HG03135 (cell line): ENCODE results near the gene GNB1.
A peak's percentile ranks its signal among the peaks of the same experiment; 100 is the strongest.
"Not testable (repeated sequence)": the region's sequence is repeated elsewhere in the genome, so short reads cannot be mapped to it uniquely, and the experiment has no call there.

Experiments
- ATAC-seq: cut with Tn5 transposase; IDR thresholded peaks from one replicate; pipeline ENCODE4 v1.9.1; 2021; ENCODE audit warnings: mild to moderate bottlenecking, moderate library complexity; ENCODE audit not compliant: unreplicated experiment

Gene GNB1

DNA sequence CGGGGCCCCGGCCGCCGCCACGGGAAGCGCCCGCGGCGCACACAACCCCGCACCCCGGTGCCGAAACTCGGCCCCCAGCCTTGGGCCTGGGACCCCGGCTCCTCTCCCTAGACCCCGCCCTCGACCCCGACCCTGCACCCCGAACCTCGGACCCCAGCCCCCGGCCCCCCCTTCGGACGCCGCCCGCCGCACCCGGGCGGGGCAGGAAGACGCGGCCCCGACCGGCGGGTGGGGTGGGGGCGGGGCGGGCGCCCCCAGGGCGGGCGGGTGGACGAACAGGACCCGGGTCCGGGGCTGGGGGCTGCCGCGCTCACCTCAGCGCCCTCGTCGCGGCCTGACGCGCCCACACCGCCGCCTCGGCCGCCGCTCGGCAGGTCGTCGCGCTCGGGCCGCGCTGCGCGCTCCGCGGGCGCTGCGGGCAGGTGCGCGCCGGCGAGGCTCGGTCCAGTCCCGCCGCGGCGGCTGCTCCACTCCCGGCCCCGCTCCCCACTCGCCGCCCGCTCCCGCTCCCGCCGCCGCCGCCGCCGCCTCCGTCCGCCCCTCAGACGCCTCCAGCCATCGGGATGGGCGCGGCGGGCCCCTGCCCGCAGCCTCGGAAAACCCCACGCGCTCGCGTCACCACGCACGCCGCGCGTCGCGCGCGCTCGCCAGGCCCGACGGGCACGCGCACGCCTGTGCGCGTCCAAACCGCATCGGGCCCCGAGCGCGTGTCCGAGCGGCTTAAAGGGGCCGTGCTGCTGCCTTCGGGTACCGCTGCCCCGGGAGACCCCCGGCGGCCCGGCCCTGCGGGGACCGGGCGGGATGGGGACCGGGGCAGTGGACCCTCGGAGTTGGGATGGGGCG, at the start of gene GNB1:
TSS of gene GNB1 (minus strand) at position 582 of the 843 bp plus-strand sequence. CDS start 65,634 bp downstream, outside the sequence.
- ATAC-seq, result peak; percentile 66

DNA sequence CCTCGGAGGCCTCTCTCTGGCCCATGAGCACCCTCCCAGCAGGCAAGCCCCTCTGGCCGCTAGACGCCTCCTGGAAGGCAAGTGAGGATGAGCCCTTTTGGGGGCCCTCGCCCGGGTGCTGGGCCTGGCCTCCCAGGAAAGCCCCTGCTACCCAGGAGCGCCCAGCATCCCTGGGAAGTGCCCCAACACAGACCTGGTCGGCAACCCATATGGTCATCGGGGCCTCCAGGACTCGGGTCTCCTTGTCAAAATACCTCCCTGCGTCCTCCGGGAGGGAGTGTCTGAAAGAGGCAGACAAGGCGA, 49.2 kb upstream of the GNB1 start:
- no peak for ATAC-seq

DNA sequence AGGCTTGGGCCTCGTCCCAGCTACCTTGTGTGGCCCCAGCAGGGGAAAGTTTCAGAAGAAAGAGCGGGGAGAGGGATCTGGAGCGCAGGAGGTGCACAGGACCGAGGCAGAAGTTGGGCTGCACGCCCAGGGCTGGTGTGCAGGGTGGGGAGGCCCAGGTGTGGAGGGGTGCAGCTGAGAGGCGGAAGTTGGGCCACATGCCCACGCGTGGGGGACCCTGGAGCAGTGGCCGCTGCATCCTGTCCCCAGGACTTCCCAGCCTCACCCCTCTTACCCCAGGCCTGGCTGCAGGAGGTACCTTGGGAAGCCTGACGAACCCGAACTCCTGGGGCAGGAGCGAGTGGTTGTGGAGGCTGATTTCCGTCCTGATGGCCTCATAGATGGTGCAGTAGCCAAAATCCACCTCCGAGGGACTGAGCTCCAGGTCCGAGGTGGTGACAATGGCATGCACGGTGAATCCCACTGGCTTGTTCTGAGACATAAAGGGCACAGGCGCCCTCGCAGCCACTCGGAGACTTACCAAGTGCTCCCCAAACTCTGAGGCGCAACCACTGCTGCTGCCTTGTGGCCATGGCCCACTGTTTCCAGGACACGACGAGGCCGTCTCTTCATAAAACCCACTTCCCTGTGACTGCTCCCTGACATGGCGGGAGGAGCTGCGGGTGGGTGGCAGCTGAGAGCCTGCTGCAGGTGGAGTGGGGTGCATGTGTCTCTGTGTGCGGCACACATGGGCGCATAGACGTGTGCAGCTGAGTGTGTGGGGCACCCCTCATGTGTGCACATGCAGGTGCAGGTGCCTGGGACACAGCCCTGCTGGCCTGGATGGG, 48.6 kb upstream of the GNB1 start:
- no peak for ATAC-seq

DNA sequence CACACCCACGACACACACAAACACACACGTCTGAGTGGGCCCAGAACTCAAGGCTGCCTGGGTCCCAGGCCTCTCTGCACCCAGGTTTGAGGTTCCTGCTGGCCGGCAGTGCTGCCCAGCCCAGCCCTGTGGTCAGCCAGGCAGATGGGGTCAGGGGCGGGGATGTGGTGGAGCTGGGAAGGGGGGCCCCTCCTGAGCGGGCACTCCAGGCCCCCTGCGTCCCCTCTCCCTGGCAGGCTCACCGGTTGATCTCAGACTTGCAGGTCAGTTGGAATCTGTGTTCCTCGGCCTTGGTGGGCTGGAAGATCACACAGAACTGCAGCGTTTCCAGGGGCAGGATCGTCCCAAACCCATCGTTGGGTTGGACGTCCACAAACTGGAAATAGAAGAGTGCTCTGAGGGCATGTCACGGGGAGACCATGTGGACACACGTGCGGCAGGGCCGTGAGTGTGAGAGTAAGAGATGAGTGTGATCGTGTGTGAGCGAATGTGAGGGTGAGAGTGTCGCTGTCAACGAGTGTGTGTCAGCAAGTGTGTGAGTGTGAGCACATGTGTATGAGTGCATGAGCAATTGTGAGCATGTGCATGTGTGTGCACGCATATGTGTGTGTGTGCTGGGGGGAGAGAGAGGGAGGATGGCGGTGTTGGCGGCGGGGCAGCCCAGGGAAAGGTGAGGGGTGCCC, 47.9 kb upstream of the GNB1 start:
- ATAC-seq, result no peak

DNA sequence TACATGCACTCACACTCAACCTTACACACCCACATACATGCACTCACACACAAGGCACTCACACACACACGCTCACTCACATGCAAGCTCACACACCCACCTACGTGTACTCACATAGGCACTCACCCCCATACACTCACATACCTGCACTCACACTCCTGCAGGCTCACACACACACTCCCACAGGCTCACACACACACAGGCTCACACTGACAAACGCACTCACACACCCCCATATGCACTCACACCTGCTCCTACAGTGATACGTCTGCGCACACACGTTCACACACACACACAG, 47.3 kb upstream of the GNB1 start:
- ATAC-seq, result no peak

DNA sequence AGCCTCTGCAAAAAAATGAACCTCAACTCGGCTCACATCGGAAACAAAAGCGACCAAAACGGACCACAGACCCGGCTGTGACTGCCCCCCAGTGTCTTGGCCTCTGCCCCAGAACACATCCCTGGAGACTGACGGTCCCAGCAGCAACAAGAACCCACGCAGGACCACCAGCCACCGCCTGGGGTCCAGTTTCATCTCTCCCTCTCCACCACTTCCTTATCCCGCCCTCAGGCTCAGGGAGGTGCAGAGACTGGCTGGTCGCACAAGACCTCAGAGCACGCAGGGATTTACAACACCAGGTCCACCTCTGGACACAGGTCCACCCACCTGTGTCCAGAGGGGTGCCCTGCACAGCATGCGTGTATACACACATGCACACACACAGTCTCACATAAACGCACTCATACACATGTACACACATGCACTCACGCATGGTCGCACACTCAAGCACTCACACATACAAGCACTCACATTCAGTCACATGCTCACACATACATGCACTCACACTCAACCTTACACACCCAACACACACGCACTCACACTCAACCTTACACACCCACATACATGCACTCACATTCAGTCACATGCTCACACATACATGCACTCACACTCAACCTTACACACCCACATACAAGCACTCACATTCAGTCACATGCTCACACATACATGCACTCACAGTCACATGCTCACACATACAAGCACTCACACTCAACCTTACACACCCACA, 46.8 kb upstream of the GNB1 start:
- no peak for ATAC-seq

DNA sequence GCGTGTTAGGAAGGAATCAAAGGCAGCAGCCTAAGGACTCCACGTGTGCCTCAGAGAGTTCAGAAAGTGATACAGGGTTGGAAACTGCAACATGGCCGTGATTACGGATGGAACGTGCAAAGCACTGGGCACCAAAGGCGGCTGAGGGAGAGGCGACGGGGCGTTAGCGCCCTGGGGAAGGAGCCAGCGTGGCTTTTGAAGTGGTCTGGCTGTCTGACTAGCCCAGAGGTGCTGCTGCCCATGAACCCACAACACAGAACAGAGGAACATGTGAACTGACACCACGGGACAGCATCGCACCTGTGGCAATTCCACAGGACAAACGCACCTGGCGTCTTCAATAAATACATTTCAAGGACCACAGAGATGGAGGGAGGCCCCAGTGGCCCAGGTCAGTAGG, 46.2 kb upstream of the GNB1 start:
- no peak for ATAC-seq

DNA sequence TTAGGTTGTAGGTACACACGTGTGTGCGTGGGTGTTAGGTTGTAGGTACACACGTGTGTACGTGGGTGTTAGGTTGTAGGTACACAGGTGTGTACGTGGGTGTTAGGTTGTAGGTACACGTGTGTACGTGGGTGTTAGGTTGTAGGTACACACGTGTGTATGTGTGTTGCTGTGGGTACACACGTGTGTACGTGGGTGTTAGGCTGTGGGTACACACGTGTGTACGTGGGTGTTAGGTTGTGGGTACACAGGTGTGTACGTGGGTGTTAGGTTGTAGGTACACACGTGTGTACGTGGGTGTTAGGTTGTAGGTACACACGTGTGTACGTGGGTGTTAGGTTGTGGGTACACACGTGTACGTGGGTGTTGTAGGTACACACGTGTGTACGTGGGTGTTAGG, 44.0 kb upstream of the GNB1 start:
- not testable (repeated sequence) for ATAC-seq

DNA sequence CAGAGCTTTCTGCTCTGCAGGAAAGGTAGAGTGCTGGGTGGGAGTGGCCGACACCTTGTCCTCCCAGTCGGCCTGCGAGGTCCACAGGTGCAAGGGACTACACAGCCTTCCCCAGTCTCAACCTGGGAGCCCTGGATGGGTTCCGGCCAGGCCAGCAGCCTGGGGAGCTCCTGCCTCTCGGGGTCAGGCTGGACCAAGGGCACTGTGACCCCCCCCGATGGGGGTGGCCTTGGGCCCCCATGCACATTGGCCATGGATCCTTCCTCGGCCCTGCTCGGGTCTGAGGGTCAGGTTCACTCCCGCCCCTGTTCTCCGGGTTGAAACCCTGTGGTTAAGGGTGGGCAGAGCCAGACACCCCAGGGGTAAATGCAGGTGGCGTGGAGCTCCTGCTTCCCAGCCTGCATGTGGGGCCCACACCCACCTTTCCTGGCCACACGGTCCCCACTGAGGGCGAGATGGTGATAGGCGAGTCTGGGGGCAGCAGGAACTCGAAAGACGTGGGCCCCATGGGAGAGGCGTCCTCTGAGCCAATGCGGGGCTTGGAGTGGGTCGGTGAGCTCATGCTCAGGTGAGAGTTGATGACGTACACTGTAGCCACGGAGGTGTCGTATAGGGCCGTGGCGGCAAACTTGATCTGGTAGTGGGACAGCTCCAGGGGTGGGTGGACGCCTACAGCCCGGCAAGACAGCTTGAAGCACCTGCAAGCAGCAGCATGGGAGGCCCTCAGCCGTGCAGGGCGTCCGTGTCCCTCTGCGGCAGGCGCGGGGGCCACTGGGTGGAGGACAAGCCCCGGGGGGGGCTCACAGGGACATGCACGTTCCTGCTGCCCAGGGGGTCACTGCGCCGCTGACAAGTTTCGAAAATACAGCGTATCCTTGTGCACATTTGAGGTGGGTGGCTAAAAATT, 39.0 kb upstream of the GNB1 start:
- ATAC-seq, result no peak

DNA sequence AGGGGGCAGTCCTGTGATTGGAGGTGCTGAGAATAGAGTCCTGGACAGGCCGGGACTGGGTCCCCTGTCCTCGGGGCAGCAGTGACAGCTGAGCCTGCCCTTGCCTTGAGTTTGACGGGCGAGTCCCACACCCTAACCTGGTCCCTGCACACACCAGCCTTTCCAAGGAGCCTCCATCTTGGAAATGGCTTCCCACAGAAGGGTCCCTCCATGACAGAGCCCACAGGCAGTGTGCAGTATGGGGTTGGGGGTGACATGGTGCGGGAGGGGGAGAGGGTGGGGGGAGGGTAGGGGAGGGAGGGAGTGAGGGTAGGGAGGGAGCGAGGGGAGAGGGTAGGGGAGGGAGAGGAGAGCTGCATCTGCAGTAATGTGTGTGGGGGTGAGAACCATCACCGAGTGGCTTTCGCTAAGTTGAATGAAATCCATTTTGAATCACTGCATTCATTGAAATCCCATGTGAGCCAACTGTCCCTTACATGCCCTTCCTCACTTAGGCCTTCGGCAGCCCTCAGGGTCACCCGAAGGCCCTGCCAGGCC, 38.3 kb upstream of the GNB1 start:
- no peak for ATAC-seq

DNA sequence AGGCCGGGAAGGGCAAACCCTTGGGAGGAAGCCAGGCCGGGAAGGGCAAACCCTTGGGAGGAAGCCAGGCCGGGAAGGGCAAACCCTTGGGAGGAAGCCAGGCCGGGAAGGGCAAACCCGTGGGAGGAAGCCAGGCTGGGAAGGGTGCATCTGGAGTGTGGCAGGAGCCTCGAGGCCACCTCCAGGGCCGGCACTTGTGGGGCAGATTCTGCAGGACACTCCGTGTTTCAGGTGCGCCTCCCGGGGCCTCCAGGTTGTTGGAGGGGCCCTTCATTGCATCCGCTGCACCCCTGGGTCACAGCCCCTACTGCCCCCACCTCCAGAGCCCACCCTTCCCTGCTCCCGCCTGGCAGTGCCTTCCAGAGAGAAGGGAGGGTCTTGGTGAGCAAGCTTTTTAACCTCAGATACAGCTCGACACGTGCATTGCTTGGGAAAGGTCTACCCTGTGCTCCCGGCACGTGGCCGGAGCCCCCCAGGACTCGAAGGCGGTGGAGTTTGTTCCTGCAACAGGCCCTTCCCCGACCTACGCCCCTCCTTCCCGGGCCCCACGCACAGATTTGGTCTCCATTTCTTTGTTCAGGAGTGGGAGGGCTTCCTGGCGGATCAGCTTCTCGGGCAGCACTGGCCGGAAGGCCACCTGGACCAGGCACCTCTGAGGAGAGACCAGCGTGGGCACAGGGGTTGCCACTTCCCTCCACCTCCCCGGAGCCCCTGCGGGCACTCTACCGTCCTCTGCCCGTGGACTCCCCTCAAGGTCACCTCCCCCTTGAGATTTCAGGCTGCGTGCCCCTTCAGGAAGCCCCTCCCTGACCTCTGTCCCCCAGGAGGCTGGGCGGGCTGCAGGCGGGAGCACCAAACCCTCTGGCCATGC, 37.6 kb upstream of the GNB1 start:
- no peak for ATAC-seq

DNA sequence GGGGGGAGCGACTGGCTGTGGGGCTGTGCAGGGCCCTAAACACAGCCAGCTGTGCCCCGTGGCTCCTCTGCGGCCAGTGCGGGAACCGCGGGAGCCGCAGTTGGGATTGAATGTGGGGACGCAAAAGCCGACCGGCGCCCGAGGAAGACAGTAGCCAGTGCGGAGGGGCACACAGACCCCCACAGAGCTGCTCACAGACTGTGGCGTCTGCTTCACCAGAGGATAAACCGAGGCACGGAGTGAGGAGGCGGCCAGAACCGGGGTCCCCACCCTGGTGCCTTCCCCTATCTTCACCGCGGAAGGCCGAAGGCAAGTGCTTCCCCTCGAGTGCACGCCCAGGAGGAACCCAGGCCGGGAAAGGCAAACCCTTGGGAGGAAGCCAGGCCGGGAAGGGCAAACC, 36.9 kb upstream of the GNB1 start:
- ATAC-seq, result no peak

DNA sequence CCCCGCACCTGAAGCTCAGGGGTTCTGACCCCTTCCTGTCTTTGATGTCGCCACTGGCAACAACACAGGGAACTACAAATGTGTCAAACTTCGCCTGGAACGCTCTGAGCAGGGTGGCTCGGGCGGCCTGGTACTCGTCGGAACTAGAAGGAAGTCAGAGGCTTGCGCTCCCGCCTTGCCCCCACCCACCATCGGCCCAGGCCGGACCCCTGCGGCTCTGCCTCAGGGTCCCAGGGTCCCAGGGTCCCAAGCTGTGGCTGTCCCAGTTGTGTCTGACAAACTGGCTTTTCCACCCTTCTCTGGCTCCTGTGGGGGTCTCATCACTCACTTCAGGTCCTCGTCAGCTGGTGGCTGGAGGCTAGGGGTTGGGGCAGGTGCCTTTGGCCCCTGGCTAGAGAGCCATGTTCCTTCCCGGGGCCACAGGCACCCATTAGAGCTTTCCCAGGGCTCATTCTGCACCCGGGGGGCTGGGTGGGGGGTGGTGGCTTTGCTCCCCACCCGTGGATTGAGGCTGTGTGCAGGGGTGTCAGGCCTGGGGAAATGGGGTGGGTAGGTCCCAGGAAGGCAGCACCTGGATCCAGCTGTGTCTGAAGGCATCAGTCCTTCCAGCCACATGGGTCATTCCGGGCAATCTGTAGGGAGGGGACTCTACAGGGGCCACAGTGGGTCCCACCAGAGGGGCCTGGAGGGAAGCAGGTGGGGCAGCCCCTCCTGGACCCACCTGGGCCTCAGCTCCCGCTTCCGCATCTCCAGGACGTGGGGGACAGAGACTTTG, 36.2 kb upstream of the GNB1 start:
- ATAC-seq, result no peak

DNA sequence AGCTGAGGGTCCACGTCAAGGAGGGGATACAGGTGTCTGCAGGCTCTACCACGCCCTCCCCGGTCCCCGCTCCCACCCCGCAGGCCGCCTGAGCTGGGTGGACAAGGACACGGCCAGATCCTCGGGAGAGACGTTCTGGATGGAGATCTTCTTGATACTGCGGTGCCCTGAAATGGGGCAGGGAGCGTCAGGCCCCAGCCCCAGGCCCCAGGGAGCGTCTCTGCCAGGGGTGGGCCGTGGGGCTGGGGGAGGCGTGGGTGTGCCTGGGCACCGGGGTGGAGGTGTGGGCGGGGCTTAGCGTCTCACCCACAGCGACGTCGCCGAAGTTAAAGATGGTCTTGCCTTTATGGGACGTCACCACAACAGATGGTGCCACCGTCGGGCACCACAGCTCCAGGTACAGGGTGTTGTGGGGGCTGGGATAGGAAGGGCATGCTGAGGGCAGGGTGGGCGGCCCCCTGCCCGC, 35.5 kb upstream of the GNB1 start:
- no peak for ATAC-seq

DNA sequence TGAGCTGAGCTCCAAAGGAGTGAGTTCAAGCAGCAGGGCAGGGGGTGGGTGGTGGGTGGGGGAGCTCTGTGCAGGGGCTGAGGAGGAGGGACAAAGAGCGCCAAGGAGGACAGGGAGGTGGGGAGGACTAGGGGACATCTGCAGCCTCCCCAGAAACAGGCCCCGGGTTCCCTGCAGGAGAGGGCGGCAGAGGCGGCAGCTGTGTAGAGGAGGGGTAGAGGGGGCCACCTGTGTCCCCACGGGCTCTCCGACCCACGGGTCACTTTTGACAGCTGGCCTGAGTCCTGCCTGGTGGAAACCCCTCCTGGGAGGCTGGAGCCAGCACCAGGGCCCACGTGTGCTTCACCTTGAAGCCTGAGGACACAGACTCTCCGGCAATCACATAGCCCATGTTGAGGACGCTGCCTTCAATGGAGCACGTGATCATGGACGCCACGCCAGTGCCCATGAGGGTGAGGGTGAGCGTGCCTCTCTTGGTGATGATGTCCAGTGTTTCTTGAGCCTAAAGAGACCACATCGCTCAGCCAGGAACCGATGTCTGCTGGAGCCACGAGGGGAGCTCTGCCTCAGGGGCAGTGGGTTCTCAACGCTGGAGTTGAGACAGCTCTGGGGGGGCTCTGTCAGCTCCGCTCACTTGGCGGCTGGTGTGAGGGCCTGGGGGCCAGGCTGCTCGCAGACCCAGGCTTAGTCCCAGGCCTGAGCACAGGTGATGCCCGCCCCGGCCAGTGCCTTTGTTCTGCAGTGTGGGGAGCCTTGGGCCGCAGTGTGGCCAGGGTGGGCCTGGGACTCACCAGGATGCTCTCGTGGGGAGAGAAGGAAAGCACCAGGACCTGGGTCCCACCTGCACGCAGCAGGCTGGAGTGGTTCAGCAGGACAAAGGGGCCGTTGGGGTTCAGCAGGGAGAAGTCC, 34.8 kb upstream of the GNB1 start:
- no peak for ATAC-seq

DNA sequence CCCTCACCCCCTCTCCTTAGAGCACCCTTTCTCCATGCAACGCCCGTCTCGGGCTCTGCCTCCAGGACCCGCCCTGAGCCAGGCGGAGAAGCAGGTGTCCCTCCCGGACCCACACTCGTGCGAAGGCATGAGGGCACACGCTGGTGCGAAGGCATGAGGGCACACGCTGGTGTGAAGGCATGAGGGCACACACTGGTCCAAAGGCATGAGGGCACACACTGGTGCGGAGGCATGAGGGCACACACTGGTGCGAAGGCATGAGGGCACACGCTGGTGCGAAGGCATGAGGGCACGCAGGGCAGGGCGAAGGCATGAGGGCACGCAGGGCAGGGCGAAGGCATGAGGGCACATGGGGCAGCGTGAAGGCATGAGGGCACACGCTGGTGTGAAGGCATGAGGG, 34.0 kb upstream of the GNB1 start:
- ATAC-seq, result no peak

DNA sequence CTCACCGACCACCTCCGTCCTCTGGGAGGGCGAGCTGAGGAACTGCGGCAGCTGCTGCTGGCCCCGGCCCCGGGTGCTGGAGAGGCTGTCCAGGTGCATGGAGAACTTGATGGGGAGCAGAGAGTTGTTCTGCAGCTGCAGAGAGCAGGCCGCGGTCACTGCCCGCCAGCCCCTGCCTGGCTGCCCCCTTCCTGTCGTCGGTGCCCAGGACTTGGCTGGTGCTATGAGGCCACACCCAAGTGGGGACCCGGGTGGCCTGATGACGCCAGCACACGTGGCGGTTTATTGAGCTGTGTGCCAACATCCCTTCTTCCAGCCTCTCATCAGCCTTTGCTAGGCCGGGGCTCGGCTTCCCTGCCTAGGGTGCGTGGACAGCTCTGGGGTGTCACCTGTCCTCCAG, 33.5 kb upstream of the GNB1 start:
- ATAC-seq, result no peak
